NB4 (cell line): ENCODE results near the gene SMURF2.

Experiments used
- CTCF ChIP-seq: IDR thresholded peaks from one replicate; pipeline ENCODE4 v1.5.1; 2012; ENCODE audit warnings: low read depth, low read length
- MAX ChIP-seq: IDR thresholded peaks from 2 replicates; pipeline ENCODE4 v1.6.1; 2011; ENCODE audit warnings: low read depth, low read length
- POLR2A ChIP-seq: IDR thresholded peaks from 2 replicates; pipeline ENCODE4 v1.6.1; 2011; ENCODE audit warnings: mild to moderate bottlenecking; ENCODE audit not compliant: insufficient read length; ENCODE audit errors: extremely low read depth

- TF ChIP-seq CTCF (no peak), POLR2A (no peak), MAX (no peak)
These were observed 31.5 kb downstream of the SMURF2 start for GRCh38 chr17:64630309-64631223.
